Activated CD4-positive, alpha-beta T cell treated with anti-CD3 and anti-CD28 coated beads, Interleukin-2, amount 50 U/mL, for 1 hour (primary cell): Measurements from ENCODE around the gene RPS27L.
A peak's percentile ranks its signal among the peaks of the same experiment; 100 is the strongest.

ENCODE experiments used
- DNase-seq: peaks from one replicate; pipeline ENCODE4 v3.0.0-alpha.2; 2020

RPS27L gene

GRCh38 chr15:63157118-63157843 is at the start of gene RPS27L:
Gene RPS27L, minus strand, starts transcription at chr15:63157477. Its CDS starts 72 bp downstream, at chr15:63157405.
- peak; percentile 86 for DNase-seq

GRCh38 chr15:63206079-63206478 is 48.8 kb upstream of the RPS27L start:
- no peak for DNase-seq

DNA sequence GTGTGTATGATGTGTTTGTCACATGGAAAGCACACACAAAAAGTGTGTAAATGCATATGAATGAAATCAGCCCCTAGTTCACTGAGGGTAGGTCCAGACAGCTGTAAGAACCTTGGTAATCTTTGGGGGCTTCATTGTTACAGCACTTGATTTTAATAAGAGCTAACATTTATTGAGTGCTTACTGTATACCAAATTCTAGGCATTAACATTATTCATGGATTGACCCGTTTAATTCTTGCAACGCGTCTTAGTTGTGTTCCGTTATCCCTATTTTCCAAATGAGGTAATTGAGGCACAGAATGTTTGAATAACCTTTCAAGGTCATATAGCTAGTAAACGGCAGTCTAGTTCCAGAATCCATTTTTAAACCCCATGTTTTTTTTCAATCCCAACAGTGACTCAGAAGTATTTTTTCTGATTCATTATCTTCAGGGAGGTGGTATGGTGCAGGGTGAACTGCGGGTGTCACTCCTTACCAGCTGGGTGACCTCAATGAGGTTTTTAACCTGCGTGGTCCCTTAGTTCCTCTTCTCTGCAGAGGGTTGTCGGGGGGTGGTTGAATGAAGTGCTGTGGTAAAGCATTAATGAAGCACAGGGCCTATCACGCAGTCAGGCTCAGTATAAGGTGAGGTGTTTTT is 46.3 kb upstream of the RPS27L start:
- peak; percentile 19 for DNase-seq

DNA sequence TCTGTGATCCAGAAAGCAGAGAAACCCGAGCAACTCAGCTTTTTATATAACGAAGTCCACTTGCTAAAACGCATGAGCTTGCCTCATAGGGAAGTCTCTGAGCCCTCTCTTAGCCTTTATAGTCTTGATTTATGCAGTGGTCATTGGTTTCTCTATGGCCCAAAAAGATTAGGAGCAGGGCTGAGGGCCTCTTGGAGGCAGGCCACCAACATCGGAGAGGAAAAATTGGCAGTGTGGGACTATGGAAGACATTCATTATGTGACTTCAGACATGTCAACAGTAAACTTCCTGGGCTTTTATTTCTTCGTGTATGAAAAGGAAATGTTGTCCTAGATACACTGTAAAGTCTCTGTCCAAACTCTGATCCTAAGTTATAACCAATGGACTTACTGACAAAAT is 45.6 kb upstream of the RPS27L start:
- no peak for DNase-seq

GRCh38 chr15:63200464-63201249 is 43.4 kb upstream of the RPS27L start:
- DNase-seq, result no peak

- DNase-seq, result no peak
Observed at GRCh38 chr15:63198371-63199250, 41.3 kb upstream of the RPS27L start.

DNA sequence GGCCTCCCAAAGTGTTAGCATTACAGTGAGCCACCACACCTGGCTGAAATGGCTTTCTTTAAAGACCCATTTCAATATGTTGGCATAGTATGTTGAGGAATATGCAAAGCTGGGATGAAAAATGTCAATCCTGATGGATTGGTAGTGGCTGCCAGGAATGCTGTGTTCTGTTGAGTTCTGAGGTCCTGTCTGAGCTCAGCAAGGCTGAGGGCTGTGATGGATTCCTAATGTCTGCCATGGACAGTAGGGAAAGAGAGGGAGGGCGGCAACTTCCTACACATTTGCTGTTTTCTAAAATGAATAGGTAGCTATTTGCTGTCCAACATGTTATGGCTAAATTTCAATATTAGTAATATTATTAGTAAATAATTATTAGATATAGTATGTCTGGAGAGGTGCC is 40.3 kb upstream of the RPS27L start:
- no peak for DNase-seq

GRCh38 chr15:63196842-63197241 is 39.6 kb upstream of the RPS27L start:
- DNase-seq, result no peak

DNA sequence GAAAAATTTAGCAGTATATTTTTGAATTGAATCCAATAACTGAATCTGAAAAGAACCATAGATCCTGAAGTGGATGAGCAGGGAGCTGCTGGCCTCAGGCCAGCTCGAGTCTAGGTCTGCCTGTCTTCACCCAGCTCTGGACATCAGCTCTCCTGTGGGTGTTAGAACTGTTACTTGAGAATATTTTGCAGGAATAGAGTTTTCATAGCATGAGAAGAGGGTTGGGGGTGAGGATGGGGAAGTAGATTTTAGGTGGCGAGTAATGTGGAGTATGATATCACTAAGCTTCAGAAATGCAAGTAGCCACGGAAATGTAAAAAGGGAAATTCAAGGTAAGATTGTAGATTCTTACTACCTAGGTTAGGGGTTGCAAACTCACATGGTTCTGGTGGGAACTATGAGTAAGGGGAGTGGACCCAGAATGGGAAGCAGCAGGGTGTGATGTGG is 38.3 kb upstream of the RPS27L start:
- no peak for DNase-seq

DNA sequence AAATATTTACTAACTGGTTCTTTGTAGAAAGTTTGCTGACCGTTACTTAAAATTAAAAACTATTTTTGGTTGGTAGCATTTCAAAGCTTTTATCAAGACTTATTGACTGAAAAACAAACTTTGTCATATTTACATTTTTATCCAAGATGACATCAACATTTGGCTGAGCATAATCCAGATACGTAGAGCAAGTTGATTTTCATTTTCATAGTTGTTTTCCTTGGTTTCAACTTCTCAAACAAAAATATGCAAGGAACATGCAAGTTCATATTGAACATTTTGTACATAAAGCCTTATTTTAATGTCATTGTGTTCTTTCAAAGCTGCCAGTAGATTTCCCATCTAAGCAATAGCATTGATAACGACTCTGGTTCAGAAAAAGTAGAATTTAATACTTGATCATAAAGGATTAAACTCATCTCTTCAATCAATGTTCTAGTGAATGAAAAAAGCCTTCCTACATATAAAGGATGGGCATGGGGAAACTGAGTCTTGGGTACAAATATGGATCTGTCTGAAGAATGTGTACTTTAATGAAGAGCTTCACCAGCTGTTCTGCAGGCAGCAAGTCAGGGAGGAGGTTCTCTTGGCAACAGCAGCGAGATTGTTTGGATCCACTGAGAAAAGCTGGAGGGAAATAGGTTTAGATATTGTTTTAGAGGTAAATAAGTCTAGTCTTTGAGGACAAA is 37.7 kb upstream of the RPS27L start:
- no peak for DNase-seq

DNA sequence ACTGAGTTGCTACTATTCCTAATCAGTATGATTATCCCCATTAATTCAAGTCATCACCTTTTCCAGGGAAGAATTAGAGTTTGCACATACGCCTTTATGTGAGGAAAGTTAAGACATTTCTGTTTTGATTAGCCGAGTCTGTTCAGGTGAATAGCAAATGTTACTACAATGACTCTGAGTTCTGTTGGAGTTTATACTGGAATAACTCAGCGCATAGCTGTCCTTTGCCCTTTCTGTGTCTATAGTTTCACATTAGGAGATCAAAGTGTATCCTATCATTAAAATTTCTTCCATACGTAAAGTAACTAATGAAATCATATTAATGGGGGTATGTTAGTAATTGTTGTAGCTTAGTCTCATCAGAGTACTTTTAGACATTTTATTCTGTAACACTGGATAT is 37.0 kb upstream of the RPS27L start:
- no peak for DNase-seq

DNA sequence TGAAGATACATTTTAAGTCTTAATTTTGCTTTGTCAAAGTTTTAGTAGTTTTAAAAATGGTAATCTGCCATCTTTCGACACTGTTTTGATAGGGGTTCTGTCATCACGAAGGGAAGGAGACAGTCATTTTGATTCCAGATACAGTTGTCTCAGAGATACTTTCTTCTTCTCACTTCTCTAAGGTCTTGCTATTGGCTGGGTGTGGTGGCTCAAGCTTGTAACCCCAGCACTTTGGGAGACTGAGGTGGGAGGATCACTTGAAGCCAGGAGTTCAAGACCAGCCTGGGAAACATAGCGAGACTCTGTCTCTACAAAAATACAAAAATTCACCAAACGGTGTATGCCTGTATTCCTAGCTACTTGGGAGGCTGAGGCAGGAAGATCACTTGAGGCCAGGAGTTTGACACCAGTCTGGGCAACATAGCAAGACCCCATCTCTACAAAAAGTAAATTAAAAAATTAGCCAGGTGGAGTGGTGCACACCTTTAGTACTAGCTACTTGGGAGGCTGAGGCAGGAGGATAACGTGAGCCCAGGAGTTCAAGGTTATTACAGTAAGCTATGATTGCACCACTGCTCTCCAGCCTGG is 35.4 kb upstream of the RPS27L start:
- DNase-seq, result no peak

GRCh38 chr15:63191895-63192618 is 34.8 kb upstream of the RPS27L start:
- DNase-seq, result peak; percentile 35

DNA sequence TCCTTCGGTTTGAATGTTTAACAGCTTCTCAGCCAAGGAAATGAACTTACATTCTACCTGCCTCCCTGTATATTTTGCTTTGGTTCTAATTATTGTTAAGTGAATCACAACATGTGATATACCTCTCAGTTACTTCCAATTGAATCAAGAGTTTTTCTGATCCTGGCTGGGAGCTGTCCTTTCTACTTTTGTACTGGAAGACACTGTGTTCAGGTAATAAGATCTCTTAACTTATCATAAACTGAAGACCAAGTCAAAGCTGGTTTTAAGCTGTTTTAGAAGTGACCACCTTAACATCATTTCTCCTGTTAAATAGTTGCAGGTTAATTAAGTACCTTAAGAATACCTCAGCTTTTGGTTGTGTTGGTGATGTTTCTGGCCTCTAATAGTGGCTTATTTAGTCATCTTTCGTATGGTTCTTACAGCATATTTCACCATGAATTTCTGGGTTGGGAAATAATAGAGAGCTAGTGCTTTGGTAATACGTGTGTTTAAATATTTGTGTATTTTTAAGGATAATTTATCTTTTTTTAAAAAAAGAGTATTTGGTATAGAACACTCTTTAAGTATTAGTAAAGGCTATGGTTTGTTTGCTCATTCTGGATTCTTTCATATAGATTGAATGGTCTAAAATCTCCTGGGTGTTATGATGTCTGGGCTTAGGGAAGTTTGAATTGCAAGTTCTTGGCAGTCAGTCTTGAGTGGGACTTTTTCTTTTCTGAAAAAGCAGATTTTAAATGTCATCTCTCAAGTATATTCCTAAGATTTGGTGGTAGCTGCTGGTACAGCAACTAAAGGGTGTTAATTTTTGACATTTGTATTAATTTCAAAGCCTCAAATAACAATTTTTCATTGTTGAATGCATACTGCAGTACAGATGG is 33.7 kb upstream of the RPS27L start:
- DNase-seq, result no peak

GRCh38 chr15:63189941-63190768 is 32.9 kb upstream of the RPS27L start:
- no peak for DNase-seq

- peak; percentile 98 for DNase-seq
Observed at GRCh38 chr15:63188926-63189871, 31.9 kb upstream of the RPS27L start, which contains the start of gene RAB8B. Gene RAB8B, plus strand, starts transcription at chr15:63189606. Its CDS starts 19 bp downstream, at chr15:63189625.

- DNase-seq, result no peak
Observed at GRCh38 chr15:63188247-63188925, 31.1 kb upstream of the RPS27L start.
